ENCODE data around the gene CCDC12. TPM values are rescaled to one million over a fixed set of nuclear protein-coding genes. Genes with fewer than 3 reads are reported as not detected.

The CCDC12 gene
- 49.5 and 55.2 TPM in 2 replicates for total RNA-seq (2016; rRNA removed; fragmentation: Illumina TruSeq; extraction: Trizol)
- total RNA-seq (2016; cell fraction: cytosol; rRNA removed; fragmentation: Illumina TruSeq; extraction: Trizol; ENCODE audit: low read depth), result 28.7 and 32.4 TPM in 2 replicates
- 52.2 and 56.9 TPM in 2 replicates for total RNA-seq (2016; cell fraction: insoluble cytoplasmic fraction; rRNA removed; fragmentation: Illumina TruSeq; extraction: Trizol)
- 27.1 and 29.7 TPM in 2 replicates for total RNA-seq (2016; cell fraction: membrane; rRNA removed; fragmentation: Illumina TruSeq; extraction: Trizol)
- 28.6 and 32.0 TPM in 2 replicates for total RNA-seq (2016; cell fraction: nucleus; rRNA removed; fragmentation: Illumina TruSeq; extraction: Trizol)
- 28.9 and 30.1 TPM in 2 replicates for polyA plus RNA-seq (2011; rRNA removed)
- polyA plus RNA-seq (2011; cell fraction: cytosol; rRNA removed), result 32.7 and 35.6 TPM in 2 replicates
- polyA plus RNA-seq (2011; cell fraction: nucleus; rRNA removed), result 40.0 and 40.6 TPM in 2 replicates
- polyA plus RNA-seq (2012), result 26.3 and 31.7 TPM in 2 replicates
- 14.7 and 15.4 TPM in 2 replicates for polyA plus RNA-seq (2016; cell fraction: cytosol; fragmentation: Illumina TruSeq; extraction: Trizol; ENCODE audit: low read depth)
- polyA plus RNA-seq (2016; cell fraction: insoluble cytoplasmic fraction; fragmentation: Illumina TruSeq; extraction: Trizol; ENCODE audit: low read depth), result 73.4 and 79.9 TPM in 2 replicates
- 18.7 and 18.8 TPM in 2 replicates for polyA plus RNA-seq (2016; cell fraction: membrane; fragmentation: Illumina TruSeq; extraction: Trizol; ENCODE audit: low read depth)
- 55.2 TPM in 2 replicates for polyA plus RNA-seq (2016; cell fraction: nucleus; fragmentation: Illumina TruSeq; extraction: Trizol; ENCODE audit: insufficient read depth, low read depth)
- 53.2 and 59.2 TPM in 2 replicates for polyA minus RNA-seq (2011; rRNA and poly(A)+ RNA removed; ENCODE audit: low replicate concordance)
- polyA minus RNA-seq (2011; cell fraction: cytosol; rRNA and poly(A)+ RNA removed), result 9.3 and 12.2 TPM in 2 replicates
- 41.3 and 55.9 TPM in 2 replicates for polyA minus RNA-seq (2011; cell fraction: nucleus; rRNA and poly(A)+ RNA removed)
- Bru-seq, nascent RNA, result percentile 88 among the genes with signal in this experiment
- BruChase-seq, experiment 1, labeled RNA remaining after a 6-hour chase, result percentile 77 among the genes with signal in this experiment
- percentile 75 among the genes with signal in this experiment for BruChase-seq, experiment 2, labeled RNA remaining after a 2-hour chase
- long read RNA-seq, experiment 1, partial matches to known transcripts, result 41 of 46 reads
- long read RNA-seq, experiment 1, other reads (novel, unspliced or antisense), result 5 of 46 reads
- long read RNA-seq, experiment 2, partial matches to known transcripts, result 43 of 60 reads
- long read RNA-seq, experiment 2, other reads (novel, unspliced or antisense), result 15 of 60 reads

DNA sequence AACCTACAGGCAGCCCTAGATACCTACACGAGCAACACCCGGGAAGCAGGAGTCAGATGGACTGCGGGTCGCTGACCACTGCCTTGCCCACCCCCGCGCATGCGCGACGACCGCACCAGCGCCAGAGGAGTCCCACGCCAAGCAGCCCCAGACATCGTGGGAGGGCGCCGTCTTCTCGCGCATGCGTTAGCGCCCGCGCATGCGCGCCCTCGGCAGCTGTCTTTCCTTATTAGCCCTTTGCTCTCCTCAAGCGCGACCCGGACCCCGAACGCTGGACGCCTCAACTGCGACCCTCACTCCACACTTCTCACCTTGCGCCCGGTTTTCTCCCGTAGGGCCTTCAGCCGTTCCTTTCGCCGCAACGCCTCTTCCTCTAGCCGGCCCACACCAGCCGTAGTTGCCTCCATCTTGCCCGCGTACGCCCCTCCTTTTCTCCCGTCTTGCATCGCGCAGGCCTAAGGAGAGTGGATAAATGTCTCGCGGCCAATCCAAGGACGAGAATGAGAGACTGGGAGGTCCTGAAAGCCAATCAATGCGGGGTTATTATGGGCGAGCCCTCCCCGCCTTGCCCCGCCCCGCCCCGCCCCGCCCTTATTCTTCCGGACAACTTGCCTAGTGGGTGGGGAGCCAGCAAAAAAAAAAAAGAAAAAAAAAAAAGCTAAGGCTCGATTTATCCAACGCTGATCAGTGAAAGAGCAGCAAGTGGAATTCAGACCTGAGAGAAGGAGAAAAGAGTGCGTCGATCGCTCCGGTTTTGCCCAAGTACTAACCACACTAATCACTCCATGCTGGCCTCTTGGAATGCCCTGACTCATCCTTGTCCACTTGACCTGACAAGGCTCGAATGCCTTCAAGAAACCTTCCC, at the start of gene CCDC12:
Gene CCDC12, minus strand, starts transcription at position 420 of the 865 bp plus-strand sequence. Its CDS starts 13 bp downstream, at position 407.
- peak; percentile 86 for FAIRE-seq
- peak; percentile 98 for DNase-seq (ENCODE audit: low spot score)
- CTCF ChIA-PET (ENCODE audit: low intra/inter-chr PET ratio, low total read pairs), result no interaction called here
- peak; percentile 79 for ATAC-seq
- no peaks in the 10 kb centered on the region; a peak in 1 of 5 replicates for H3K27me3 ChIP-seq (ENCODE audit: control insufficient read depth in 1 of 2, insufficient read depth in 2 of 2, low read length in 2 of 2)
- no TSS peak for BruUV-seq (replicated peaks)
- H4K20me1 ChIP-seq (ENCODE audit: insufficient read depth, low read length), result peaks cover 19% of the 10 kb centered on the region
- intact Hi-C loops (cut with micrococcal nuclease; ENCODE audit: unreplicated experiment), result loop anchor here (10.0 kb wide), 1 partner anchor 52 kb away; no protein-coding TSS in a partner anchor
- H3K36me3 ChIP-seq (replicated peaks in 1 of 2; ENCODE audit: control insufficient read depth in 1 of 2, insufficient read depth in 2 of 2, low read length in 2 of 2), result no peaks in the 10 kb centered on the region
- 1% methylated on average over 49 of the region's 64 CpGs for WGBS (ENCODE audit: low lambda C conversion rate)
- H2AFZ ChIP-seq (ENCODE audit: low read length), result no peak within 1 kb of the TSS
- H3K27ac ChIP-seq (ENCODE audit: extremely low read length, insufficient read depth, low read length), result peak within 1 kb of the TSS; percentile 97
- peak within 1 kb of the TSS; percentile 69 to 98 (median 79); a peak in 5 of 6 replicates for H3K4me3 ChIP-seq (replicated peaks in 1 of 3; ENCODE audit: insufficient read depth in 1 of 3, low read depth in 2 of 3, low read length in 3 of 3)
- peak within 1 kb of the TSS; percentile 87 for H3K4me2 ChIP-seq (ENCODE audit: low read depth, low read length)
- H3K4me1 ChIP-seq (ENCODE audit: insufficient read depth, low read length), result peaks cover 70% of the 10 kb centered on the region
- H3K79me2 ChIP-seq (ENCODE audit: insufficient read depth, low read length), result peaks cover 50% of the 10 kb centered on the region
- H3K9me3 ChIP-seq (ENCODE audit: low read length), result no peaks in the 10 kb centered on the region
- in situ Hi-C loops (cut with HindIII; ENCODE audit: extremely low pct_ligation_motif_present, low pct_unique_long_range_greater_than_20kb), result no loop called here
- POLR2A ChIA-PET, result interaction anchor here (0.6 to 3.9 kb wide), 13 partner anchors 8 to 128 kb away, joined by 3 to 34 read pairs (median 6); no protein-coding TSS in a partner anchor
- peak within 1 kb of the TSS; percentile 93 for H3K9ac ChIP-seq (ENCODE audit: insufficient read depth, low read depth, low read length)
- TF ChIP-seq CBX2 (IDR thresholded peaks at IDR 0.05; ENCODE audit: low read depth, low read length) (no peak), CBX2 (CRISPR knock-in tag; IDR thresholded peaks at IDR 0.05; ENCODE audit: low read depth) (no peak), HES4 (CRISPR knock-in tag; IDR thresholded peaks at IDR 0.05; ENCODE audit: borderline replicate concordance) (peak; percentile 77; the same call in 1 of the 2 replicates), CREBL2 (CRISPR knock-in tag; IDR thresholded peaks at IDR 0.05; ENCODE audit: borderline replicate concordance) (no peak), ZNF644 (CRISPR knock-in tag; IDR thresholded peaks at IDR 0.05; ENCODE audit: low read depth) (no peak), ZIK1 (CRISPR knock-in tag; IDR thresholded peaks at IDR 0.05; ENCODE audit: borderline replicate concordance, low read depth) (no peak), MED8 (CRISPR knock-in tag; IDR thresholded peaks at IDR 0.05; ENCODE audit: insufficient replicate concordance) (no peak), POLR2G (IDR thresholded peaks at IDR 0.05; ENCODE audit: low read depth, low read length) (peak; percentile 95), CCDC6 (CRISPR knock-in tag; IDR thresholded peaks at IDR 0.05) (no peak; the same call in 1 of the 2 replicates), MATR3 (CRISPR knock-in tag; IDR thresholded peaks at IDR 0.05) (no peak), ZNF598 (CRISPR knock-in tag; IDR thresholded peaks at IDR 0.05; ENCODE audit: borderline replicate concordance) (no peak), FOXA1 (IDR thresholded peaks at IDR 0.05) (no peak), FOXA1 (CRISPR knock-in tag; IDR thresholded peaks at IDR 0.05) (no peak), ZBTB10 (CRISPR knock-in tag; IDR thresholded peaks at IDR 0.05; ENCODE audit: borderline replicate concordance) (no peak), SMAD9 (CRISPR knock-in tag; IDR thresholded peaks at IDR 0.05) (no peak), ZNF34 (CRISPR knock-in tag; IDR thresholded peaks at IDR 0.05; ENCODE audit: borderline replicate concordance) (0 out of 2 replicates have a peak, but pooled peaks have one; percentile 1)
